OCI-LY3 (cell line): ENCODE data around the gene ZDHHC22.

Source experiments
- EZH2phosphoT487 ChIP-seq: fragments of 200-600 bp; shearing (Covaris generic); IDR thresholded peaks from 2 replicates; pipeline ENCODE4 v1.6.1; 2018; ENCODE audit warnings: antibody characterized with exemption, mixed run types, low read depth
- TF ChIP-seq, protein P1 (sequence below): fragments of 200-600, 300-600 bp; sonication (generic); IDR thresholded peaks from 2 replicates; pipeline ENCODE4 v1.5.1; 2014; ENCODE audit warnings: antibody characterized with exemption, low read length, low read depth

DNA sequence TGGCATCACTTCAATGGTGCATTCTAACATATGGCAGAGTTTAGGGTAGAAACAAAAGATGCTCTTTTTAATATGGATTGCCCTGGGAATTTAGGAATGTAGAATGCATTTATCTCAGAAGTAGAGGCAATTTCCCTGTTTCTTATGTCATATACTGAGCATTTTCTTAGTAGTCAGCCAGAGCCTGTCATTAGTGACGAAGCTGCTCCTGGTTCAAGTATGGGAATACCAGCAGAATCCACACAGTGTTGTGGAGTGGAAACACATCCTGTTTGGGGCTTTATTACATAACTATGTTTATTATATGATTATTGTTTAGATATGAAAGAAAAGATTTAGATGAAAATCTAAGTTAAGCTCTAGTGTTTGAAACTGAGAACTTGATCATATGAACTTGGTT lies 31.3 kb downstream of the ZDHHC22 start:
- TF ChIP-seq EZH2phosphoT487, result no peak
- TF ChIP-seq, protein P1, sequence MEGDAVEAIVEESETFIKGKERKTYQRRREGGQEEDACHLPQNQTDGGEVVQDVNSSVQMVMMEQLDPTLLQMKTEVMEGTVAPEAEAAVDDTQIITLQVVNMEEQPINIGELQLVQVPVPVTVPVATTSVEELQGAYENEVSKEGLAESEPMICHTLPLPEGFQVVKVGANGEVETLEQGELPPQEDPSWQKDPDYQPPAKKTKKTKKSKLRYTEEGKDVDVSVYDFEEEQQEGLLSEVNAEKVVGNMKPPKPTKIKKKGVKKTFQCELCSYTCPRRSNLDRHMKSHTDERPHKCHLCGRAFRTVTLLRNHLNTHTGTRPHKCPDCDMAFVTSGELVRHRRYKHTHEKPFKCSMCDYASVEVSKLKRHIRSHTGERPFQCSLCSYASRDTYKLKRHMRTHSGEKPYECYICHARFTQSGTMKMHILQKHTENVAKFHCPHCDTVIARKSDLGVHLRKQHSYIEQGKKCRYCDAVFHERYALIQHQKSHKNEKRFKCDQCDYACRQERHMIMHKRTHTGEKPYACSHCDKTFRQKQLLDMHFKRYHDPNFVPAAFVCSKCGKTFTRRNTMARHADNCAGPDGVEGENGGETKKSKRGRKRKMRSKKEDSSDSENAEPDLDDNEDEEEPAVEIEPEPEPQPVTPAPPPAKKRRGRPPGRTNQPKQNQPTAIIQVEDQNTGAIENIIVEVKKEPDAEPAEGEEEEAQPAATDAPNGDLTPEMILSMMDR, result no peak
